HG03432 (cell line): Measurements from ENCODE around the gene DENND1A.

Experiments used
- ATAC-seq: cut with Tn5 transposase; IDR thresholded peaks from one replicate; pipeline ENCODE4 v1.9.1; 2021; ENCODE audit warnings: mild to moderate bottlenecking, moderate library complexity; ENCODE audit not compliant: unreplicated experiment

DENND1A gene

DNA sequence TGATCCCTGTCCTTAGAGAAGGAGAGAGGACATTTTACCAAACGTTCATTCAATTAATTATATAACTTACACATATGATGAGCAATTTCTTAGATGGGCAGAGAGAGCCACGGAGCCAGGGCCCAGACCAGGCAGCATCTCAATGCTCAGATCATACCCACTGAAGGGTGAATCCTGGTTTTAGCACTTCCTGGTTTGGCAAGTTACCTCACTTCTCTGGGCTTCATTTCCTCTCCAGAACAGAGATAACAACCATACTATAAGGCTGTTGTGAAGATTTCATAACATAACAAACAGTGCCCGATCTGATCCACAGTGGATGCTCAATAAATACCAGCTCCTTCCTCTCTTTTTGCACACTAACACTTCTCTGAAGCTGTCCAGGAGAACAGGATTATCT lies 271.1 kb downstream of the DENND1A start:
- ATAC-seq = no peak

DNA sequence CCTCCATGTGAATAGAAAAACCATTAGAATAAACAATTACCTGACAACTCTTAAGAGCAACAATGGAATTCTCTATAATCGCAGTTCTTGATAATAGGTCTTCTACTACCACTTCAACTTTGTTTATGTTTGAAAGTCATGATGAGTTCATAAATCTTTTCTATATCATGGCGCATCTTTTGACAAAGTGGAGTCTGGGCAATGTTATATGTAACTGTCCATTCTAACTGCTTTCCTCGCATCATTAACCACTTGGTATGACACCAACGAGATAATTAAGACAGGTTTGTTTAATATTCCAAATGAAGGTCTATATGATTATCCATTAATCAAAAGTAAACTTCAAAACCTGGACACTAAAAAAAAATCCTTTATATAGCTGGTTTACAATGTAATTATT lies 272.0 kb downstream of the DENND1A start:
- no peak for ATAC-seq

DNA sequence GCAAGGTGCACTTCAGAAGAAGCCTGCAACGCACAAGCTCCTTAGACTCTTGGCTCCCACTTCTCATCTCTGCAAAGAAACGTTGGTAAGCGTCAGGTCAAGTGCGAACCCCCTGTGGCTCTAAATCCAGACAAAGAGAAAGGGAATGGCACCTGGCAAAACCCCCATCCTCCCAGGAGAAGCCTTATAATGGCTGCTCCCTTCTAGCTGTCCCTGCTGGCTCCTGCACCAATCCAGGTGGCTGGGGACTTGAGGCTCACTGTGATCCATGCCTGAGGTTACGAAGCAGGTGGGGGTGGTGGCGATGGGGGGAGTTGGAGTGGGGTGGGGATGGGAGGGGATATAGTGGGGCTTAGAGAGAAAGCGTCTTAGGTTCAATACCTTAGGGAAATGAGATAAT lies 272.8 kb downstream of the DENND1A start:
- ATAC-seq = no peak

DNA sequence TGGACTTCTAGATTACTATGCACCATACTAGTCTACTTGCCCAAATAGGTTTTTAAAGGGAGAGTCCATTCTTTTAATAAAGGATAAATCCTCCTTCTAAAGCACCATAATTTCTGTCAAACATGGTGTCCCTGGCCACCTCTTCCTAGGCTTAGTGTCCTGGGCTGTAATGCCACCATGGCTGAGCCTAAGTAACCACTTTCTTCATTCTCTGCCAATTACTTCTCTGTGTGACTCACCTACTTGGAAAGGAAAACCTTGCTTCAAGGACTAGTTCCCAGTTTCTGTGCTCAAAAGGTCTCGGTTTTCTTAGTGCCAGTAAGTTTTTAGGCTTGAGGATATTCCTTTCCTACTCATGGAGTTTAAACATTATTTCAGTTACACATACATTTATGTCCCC lies 273.4 kb downstream of the DENND1A start:
- no peak for ATAC-seq

DNA sequence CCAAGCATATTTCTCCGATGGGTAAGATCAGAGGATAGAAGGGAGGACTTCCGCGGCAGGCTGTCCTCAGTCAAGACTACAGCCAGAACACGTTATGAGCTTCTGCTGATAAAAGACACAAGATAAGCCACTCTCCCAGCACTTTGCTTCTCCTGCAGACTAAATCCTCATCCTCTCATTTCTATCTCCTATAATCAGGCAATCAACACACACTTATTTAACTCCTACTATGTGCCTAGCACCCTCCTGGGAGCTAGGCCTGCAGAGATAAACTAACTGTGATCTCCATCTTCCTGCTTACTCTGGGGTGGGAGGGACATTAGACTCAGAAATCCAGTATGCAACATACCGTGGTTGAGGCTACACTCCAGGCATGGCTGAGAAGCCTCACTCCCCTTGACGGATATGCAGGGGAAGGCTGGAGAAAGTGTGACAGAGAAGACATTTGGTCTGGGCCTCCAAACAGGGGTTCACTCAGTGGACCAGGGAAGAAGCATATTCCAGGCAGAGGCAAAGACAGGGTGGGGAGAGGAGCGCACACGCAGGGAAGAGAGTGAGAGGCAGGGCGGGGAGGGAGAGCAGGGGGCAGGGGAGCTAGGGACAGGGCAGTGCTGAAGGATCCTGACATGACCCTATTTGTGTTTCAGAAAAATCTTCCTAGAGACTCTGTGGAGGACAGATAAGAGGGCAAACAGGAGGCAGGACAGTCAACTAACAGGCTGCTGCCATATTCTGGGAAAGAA lies 274.1 kb downstream of the DENND1A start:
- ATAC-seq = no peak

DNA sequence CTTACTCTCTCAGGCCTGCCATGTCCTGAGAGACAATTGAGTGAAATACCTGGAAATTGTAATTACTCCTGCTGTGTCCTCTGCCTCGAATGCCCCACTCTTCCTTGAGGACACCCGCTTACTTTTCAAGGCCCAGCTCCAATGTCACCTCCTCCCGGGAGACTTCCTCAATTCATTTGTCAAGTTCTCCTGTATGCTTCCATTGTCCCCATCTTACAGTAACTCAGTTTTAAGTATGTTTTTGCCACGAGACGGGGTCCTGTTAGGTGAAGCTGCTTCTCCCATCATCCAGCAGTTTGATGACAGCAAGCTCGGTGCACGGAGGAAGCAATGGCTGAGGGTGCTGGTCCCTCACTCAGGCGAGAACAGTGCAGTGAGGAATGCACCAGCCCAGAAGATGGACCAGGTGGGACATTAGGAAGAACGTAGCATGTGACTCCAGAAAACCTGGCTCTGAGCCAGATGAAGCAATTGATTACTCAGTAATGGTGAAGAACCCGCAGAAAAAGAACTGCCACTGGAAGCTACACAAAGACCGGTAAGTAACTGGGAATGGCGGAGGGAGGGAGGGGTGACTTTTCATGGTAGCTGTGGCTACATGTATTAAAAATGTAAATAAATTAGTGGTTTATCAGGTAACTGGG lies 274.8 kb downstream of the DENND1A start:
- ATAC-seq = no peak

DNA sequence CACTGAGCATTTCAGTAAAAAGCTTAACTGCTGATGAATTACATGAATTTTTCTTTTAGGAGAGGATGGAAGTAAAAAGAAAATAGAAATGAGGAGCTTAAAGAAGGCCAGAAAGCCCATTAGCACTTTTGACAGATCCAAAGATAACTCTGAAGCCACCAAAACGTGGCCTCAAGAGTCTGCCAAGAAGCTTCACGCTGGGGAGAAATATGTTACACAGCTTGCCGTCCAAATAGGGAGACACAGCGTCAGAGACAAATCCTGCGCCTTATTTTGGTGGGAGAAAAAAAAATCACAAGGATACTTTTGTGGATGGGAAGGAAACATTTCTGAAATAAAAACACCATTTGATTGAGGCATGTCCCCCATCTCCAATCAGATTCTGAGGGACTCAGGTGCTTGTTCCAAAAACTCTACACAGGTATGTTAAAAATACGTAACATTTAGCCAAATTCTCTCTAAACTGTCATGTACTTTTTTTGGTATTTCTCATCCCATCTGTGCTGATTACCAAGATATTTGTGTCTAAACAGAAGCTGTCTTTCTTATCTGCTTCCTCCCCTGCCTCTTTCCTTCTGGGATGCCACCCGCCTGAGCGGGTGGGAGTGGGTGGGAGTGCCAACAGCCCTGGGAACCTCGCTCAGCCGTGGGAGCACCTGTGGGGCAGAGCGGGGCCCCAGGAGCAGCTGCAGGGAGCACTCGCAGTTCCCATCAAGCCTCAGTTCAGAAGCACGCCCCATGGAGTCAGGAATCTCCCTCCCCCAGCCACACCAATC lies 275.5 kb downstream of the DENND1A start:
- ATAC-seq = no peak

DNA sequence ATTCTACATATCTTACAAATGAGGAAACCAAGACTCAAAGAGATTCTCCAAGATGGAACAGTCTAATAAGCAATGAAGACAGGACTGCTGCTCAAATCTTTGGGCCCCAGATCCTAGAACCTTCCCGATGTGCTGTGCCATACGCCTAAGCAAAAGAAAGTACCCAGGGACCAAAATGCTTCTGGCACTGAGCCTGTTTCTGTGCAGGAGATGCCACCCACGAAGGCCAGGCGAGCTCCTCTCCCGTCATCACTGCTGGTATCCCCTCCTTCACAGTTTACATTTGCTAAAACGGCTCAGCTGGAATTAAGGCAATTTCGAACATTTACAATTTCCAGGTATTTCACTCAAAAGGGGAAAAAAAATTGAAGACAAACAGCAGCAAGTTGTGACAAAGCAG lies 277.5 kb downstream of the DENND1A start:
- no peak for ATAC-seq

DNA sequence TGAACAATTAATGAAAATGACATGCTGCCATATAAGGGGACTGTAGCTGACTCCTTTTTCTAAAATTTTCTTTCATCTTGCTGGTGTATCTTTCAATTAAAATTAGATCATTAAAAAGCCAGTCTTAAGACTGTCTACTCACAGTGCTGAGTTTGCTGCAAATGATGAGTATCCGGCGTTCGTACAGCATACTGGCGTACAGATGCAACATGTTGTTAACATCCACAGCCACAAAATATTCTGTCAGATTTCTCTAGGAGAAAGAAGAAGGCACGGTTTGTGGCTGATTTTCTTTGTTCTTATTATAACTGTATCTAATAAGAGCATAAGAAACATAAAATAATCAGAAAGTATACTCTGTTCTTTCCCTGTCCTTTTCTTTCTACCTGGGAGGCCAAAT lies 278.1 kb downstream of the DENND1A start:
- ATAC-seq = no peak

DNA sequence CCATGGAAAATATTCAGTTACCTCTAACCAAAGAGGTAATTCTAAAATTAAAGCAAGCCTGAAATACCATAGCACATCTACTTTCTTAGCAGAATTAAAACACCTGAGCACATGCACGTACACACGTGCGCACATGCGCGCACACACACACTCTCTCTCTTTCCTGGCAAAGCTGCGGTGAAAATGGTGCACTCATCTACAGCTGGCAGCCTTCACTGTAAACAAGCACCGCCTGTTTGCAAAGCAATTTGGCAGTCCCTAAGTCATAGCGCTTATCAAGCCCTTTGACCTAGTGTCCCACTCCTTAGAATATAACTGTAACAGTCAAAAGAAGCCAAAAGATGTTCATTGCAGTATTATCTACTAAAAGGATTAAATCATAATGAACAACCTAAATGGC lies 278.7 kb downstream of the DENND1A start:
- no peak for ATAC-seq

DNA sequence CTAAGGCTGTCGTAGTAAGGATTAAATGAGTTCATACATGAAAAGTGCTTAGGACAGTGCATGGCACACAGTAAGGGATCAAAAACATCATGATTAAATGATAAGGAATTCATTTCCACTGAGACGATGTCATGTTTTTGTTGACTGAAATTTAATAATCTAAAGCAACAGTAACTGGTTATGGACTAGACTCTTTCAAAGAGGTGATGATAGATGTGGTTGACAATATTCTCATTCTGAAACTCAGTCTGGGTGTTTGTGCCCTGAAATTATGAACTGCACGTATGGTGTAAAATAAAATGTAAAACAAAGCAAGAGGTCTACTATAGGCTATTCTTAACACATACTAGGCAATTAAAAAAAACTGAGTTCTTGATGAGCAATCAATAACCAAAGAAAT lies 280.0 kb downstream of the DENND1A start:
- ATAC-seq = no peak

DNA sequence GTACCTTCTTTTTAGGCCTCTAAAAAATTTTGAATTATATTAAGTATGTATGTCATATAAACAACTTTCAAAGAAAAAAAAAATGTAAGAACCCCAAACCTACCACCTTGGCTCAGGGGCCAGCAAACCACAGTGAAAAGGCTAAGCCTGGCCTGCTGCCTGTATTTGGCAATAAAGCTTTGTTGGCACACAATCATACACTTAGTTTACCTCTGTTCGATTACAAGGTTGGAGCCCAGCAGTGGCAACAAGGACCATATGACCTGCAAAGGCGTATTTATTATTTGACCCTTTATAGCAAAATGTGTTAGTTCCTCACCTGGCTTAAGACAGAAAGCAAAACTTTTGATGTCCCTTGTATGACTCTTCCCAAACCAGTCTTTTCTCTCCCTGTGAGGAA lies 282.8 kb downstream of the DENND1A start:
- no peak for ATAC-seq

DNA sequence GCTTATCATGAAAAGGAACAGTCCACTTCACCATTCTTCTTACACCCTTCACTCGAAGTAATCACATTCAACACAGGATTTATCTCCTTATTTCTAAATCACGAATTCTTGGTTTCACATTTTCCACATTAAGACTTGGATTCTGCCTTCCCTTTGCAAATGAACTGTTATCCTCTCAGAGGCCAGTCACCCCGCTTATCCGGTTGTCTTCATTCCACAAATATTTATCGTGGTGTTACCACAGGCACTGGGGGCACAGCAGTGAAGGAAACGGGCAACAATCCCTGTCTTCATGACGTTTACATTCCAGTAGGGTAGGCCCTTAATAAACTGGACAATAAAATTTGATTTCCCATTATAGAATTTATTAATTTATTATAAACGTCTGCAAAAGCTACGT lies 284.2 kb downstream of the DENND1A start:
- no peak for ATAC-seq

DNA sequence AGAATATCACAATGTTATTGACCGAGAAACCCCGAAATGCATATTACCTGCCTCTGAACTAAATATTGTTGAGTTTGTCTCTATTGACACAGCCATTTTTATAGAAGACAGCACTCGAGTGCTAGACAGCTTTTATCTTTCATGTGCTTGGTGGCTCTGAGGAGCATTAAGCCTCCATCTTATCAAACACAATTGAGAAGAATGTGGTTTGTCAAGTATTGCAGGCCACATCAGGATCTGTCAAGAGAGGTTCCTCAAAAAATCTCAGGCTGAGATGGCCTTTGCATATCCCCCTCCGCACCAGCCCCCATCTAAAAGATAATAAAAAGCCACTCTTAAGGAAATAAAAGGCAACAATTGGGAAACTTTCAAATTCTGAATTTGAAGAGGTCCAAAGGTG lies 284.8 kb downstream of the DENND1A start:
- ATAC-seq = no peak

DNA sequence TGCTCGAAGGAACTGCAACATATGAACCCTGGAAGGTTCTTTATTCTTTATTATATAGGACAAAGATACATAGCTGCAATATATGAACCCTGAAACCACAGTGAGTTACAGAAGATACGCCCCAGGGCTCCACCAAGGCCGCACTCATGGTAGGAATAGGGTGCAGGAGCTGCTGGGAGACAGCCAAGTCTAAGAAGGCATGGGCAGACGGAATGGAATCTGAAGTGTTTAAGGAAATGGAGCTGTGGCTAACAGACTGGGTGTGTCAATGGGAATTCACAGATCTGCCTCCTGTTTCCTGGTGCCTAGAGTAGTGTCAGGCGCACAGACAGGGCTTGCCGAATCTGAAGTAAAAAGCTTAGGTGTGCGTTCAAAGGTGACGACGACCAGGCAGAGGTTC lies 286.4 kb downstream of the DENND1A start:
- no peak for ATAC-seq

DNA sequence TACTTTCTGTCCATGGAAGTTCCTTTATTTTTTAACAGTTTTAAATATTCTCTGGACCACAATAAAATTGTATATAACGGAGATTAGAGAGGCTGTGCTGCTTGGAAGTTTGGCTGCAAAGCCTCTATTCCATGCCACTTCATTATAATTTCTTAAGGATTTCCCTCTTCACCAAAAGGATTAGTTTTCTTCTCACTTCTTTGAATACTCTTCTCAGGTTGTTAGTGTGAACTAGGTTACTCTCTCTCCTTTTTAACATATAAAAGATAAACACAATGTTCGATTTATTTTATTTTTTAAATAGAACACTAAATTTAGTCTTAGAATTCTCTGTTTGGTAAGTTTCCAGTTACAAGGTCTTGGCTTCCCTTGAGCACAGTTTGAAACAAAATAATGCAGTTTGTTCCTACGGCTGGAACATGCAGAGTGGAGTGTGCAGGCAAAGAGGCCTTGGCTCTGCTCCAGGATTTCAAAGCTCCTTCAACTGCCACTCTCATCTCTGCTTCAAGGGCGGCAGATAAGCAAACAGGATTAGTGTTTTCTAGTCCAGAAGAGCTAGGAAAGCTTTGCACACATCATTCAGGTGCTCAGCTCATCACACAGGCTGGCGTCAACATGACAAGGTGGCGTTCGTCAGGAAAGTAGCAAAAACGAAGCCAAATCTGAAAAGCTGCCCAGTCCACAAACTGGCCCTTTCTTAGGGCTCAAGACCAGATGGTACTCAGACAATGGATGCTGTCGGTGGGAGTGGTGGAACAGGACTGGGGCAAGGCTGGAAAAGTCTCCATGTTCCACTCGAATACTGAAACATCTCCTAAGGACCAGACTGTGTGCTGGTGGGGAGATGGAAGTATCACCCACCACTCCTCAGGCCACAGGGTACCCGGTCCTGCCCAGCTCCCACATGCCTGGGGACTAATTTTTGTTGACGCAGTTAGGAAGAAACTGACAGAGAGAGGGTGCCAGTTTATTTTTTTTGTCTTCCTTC lies 287.3 kb downstream of the DENND1A start:
- ATAC-seq = no peak

DNA sequence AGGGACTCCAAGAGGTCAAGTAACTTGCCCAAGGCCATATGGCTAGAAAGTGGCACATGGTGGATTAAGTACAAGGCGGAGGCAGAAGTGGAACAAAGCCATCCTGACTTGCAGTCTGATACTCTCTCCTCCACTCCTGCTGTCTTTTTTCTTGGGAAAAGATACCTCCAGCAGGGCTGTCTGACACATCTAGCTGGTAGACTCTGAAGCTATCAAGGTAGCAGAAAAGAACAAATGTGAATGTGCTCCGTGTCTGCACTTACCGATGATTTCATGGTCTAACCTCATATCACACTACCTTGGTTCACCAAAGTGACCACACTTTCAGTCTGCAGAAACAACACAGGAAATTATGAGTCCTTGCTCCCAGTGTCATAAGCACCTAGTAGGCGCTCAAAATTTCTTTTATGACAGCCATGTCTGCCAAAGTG lies 289.1 kb downstream of the DENND1A start:
- no peak for ATAC-seq

DNA sequence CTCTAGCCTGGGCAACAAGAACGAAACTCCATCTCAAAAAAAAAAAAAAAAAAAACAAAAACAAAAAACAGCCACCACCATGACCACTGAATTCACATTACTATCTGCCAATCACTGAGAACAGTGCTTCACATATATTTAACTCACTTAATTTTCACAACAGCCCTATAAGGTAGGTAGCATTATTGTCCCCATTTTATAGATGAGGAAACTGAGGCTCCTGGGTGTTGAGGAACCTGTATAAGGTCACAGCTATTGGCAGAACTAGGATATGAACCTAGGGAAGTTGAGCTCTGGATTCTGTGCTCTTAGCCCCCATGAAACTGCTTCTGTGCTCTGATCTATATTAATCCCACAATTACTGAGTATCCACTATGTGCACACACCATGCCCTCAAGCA lies 290.2 kb downstream of the DENND1A start:
- no peak for ATAC-seq

DNA sequence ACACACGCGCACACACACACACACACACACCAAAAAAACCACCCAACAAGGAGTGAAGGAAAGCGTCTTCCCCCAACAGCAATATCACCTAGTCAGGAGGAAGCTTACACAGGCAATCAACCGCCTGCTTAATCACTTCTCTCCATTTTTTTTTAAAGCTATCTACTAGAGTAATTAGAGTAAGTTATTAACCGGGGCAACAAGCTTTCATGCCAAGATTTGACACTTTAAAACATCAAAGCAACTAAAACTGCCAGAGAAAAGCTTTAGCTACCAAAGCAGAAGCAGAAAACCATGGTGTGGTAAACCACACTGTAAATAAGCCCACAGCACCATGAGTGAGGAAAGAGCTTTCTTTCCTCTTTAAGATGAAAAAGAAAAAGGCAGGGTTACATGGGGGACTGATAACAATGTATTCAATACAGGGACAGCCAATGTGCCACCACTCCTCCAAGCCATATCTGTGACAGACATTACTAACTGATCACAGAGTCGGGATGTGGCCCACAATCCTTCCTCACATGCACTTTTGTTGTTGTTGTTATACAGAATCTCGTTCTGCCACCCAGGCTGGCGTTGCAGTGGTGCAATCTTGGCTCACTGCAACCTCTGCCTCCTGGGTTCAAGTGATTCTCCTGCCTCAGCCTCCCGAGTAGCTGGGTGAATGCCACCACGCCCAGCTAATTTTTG lies 291.8 kb downstream of the DENND1A start:
- no peak for ATAC-seq

DNA sequence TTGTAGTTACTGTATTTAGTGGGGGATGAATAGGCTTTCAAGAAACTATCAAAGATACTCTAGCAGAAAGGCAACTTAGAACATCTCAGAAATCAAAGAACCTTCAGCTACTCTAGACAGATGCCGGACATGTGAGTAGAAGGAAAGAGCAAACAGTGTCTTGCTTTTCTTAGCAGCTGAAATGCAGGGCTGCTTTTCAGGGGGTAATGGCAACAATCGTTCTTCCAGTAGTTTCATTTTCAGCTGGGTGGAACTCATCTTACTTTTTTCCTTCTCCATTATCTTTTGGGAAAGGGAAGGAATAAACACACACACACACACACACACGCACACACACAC lies 292.4 kb downstream of the DENND1A start:
- ATAC-seq = no peak
